ENCODE data around the gene FER1L5.

The FER1L5 gene

DNA sequence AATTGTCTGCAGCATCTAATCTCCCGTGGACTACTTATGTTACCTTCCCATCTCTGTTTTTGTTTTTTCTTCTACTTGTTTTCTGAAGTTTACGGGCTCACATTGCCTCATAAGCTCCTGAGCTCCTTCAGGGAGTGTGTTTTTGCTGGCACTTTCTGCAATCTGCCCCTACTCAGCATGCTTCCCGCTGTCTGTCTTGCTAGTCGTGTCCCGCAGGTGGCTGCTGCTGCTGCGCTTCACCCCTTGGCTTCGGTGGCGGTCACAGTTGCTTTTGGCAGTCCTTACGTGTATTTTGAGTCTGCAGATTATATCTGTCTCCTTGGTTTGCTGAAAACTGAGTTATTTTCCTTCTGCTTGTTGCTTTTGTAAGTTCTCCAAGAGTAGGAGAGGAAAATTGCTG lies 37.3 kb downstream of the FER1L5 start:
- DNase-seq, result no peak

DNA sequence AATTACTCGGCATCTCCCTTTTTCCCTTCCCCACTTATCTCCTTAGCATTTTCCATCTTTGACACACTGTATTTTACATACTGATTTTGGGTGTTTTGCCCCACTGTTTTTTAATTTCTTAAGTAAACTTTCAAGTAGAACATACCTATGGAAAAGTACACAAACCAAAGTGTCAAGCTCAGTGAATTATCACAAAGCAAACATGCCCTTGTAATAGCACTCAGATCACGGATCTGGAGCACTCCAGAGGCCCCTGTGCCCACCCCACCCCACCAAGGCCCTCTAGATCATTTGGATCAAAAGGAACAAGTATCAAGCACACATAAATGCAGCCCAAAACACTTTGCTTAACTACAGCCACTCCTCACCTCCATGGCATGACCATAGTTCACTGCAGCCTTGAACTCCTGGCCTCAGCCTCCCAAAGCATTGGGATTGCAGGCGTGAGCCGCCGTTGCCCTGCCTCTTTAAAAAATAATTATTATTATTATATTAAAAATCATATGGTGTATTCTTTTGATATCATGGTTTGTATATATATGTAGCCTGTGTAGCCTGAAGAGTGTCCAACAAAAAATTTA lies 38.1 kb downstream of the FER1L5 start:
- no peak for DNase-seq

DNA sequence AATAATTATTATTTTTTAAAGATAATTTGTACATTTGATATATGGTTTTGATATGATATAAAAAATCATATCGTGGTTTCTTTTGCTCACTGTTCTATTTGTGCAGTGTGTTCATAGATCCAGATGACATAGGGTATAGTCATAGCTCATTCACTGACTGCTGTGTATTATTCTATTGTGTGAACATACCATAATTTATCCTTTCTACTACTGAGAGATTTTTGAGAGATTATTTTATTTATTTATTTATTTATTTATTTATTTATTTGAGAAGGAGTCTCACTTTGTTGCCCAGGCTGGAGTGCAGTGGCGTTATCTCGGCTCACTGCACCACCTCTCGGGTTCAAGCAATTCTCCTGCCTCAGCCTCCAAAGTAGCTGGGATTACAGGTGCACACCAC lies 39.0 kb downstream of the FER1L5 start:
- DNase-seq, result no peak

DNA sequence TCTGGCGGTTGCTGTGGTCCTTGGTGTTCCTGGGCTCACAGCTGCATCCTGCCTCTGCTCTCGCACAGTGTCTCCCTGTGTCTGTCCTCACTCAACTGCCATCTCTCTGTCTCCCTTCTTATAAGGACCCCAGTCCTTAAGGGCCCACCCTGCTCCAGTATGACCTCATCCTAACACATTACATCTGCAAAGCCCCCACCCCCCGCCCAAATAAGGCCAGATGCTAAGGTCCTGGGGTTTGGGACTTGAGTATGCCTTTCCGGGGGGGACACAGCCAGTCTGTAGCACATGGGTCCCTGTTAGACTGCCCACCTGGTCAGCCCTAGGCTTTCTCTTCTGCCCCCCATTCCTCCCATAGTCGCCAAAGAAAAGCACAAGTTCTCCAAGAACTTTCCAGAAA lies 40.7 kb downstream of the FER1L5 start:
- no peak for DNase-seq

DNA sequence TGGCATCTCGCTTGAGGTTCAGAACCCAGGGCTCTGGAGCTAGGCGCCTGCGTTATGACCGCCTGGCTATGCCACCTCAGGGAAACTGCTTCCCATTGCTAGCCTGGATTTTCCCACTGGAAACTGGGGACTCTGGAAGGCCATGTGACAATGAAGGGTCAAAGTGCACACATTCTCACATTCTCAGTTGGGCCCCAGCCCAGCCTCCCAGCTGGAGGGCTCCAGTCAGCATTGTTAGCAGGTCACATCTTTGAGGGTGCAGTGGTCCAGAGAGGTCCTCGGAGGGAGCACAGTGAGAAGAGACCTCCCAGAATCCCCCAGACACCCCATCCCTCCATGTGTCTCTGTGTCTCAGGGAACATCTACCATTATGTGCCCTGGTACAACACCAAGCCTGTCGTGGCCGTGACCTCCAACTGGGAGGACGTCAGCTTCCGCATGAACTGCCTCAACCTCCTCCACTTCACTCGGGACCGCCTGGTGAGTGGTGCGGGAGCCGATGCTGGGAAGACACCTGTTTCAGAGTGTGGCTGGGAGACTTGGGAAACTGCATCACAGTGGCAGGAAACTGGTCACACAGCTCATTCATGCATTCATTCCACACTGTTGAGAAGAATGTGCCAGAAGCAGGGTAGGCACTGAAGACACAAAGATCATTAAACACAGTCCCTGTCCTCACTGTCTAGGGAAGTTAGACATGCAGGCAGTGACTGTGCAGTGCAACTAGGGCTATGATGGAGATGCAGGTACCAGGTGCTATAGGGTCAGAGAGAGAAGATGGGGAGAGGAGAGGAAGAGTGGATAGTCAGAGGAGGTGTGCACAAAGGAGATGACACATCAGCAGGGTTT lies 41.6 kb downstream of the FER1L5 start:
- no peak for DNase-seq

DNA sequence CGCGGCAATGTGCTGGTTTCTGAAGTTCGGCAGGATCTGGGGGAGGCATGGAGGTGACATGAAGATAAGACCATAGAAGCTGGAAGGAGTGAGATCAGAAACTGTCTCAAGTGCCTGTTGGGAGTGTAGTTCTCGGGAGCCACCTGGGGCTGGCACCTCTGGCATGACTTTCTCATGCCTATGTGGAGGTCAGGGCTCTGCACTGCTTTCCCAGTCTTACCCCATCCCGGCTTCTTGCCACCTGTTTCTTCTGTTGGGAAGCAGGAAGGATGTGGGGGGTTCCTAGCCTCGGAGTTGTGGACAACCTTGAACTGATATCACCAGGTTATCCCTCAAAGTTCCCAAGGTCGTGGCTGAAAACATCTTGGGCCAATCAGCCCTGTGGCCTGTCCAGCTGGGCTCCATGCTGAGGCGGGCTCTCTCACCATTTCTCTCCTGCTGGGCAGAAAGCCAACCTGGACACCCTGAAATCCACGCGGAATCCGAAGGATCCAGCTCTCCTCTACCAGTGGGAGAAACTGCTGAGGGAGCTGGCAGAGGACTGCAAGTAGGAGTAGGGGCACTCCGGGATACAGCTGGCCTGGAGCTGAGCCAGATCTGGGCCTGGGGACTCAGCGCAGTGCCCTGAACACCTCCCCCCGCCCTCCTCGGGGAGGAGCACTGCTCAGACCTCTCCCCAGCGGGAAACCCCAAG lies 42.5 kb downstream of the FER1L5 start:
- DNase-seq, result no peak

DNA sequence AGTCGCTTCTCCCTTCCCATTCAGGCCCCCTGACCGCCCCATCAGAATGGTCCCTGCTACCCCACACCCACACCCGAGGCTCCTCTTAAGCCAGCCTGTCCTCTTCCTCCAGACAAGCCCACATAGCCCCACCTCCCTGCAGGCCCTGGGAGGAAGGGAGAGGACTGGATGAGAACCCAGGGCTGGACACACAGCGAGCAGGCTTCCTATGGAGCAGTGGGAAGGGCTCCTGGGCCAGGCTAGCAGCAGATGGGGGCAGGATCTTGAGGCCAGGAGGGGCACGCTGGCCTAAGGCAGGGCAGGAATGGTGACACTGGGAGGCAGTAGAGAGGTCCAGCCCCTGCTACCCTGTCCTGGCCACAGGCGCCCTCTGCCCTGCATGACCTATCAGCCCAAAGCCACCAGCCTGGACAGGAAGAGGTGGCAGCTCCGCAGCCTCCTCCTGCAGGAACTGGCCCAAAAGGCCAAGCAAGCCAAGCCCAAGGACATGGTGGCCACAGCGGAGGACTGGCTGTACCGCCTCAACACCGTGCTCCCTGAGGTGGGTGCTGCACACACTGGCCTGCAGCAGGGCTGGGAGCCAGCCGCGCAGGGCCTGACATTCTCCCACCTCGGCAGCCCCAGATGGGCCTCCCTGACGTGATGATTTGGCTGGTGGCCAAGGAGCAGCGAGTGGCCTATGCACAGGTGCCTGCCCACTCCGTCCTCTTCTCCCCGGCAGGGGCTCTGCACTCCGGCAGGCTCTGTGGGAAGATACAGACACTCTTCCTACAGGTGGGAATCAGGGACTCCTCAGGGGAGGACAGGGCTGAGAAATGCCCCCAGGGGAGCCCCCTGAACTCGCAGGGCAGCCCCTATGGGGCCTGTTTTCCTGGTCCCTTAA lies 43.3 kb downstream of the FER1L5 start:
- no peak for DNase-seq

DNA sequence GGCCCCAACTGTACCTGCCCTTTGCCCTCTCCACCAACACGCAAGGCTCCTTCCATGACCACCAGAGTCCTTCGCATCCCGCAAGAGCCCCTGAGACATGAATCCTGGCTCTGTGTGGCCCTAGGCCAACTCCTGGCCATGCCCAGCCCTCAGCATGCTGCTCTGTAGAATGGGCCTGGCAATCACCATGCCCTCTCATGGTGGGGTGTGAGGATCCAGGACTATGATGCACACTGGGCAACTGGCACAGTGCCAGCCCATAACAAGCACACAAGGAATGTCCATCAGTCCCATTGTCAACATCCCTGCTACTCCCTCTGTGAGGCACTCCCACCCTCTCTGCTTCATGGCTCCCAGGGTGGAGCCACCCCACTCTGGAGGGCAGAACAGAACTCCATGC lies 44.7 kb downstream of the FER1L5 start:
- peak in 1 of 58 donors; percentile 6 for DNase-seq

DNA sequence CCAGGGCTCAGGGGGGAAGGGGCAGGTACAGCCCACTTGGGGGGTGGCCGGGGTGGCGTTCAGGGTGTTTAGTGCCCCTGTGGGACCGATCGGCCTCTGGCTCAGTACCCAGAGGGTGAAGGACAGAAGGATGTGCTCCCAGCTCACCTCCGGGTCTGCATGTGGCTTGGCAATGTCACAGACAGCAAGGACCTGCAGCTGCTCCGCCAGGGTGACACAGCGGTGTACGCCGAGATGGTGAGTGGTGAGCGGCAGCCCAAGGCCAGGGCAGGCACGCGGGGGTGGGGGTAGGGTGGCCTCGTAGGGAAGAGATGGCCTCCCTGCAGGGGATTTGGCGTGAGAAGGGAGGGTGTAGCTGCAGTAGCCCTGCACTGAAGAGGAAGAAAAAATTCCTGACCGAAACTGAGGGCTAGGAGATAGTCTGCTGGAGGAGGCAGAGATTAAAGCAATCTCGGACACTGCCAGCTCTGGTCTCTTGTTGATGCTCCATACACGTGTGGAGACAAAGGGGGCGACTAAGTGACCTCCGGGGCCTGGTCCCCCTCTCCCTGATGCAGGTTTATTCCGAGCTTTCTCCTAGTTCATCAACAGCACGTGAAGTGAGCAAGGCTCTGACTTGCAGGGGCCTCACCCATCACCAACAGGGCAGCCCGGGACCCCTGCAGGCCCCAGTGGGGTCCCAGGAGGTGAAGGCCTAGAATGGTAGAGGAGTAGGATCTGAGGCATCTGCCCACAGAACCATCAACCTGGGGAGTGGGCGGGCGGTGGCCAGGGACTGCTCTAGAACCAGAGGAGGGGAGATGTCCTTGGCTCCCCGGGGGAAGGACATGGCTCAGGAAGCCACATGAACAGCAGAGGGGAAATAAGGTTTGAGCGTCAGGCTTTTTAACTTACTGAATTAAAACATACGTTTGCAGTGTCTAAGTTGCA lies 45.4 kb downstream of the FER1L5 start:
- DNase-seq, result no peak

DNA sequence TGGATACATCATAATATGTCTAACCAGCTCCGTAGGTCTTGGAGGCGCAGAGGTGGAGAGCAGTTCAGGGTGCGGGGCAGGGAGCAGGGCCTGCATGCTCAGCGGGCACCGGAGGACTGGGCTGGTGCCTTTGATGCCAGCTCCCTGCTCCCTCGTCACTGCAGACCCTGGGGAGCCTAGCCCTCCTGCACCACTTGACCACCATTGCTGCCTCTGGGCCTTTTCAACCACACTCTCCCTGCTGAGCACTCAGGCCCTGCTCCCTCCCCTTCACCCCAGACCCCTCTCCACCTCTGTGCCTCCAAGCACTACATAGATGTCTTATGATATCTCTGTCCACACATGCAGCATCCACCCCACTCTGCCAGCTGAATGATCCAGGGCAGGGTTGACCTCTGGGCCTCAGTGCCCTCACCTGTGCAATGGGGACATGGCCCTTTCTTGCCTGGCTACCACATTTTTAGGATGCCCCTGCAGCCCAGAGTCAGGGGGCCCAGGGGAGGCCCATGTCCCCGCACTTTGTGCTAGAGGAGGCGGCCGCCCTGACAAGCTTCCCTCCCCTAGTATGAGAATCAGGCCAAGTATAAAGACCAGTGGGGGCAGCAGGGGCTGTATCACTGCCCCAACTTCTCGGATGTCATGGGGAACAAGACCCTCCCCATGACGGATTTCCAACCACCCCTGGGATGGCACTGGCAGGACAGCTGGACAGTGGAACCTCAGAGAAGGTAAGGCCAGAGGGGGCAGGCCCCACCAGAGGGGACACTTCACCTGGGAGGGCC lies 46.3 kb downstream of the FER1L5 start:
- DNase-seq, result no peak

DNA sequence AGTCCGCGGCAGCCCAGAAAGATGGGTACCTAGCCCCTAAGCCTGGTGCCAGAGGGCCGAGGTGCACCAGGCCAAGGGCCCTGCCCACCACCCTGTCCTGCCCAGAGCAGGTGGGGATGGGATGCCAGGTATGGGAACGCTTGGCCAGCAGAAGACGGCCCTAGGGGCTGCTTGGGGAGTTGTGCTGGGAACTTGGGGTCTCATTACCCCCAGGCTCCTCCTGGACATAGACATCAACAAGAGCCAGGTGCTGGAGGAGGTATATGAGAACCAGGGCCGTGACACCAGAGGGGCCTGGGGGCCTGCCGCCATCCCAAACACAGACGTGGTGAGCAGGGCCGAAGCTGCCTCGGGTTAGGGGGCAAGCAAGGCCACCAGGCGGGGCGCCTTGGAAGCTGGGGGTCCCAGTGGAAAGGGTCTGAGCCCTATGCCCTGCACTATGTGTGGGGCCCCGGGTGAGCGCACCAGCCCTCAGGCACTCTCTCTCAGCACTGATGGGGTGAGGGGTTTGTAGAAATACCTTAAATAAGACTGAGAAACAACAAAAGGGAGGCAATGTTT lies 46.9 kb downstream of the FER1L5 start:
- no peak for DNase-seq

DNA sequence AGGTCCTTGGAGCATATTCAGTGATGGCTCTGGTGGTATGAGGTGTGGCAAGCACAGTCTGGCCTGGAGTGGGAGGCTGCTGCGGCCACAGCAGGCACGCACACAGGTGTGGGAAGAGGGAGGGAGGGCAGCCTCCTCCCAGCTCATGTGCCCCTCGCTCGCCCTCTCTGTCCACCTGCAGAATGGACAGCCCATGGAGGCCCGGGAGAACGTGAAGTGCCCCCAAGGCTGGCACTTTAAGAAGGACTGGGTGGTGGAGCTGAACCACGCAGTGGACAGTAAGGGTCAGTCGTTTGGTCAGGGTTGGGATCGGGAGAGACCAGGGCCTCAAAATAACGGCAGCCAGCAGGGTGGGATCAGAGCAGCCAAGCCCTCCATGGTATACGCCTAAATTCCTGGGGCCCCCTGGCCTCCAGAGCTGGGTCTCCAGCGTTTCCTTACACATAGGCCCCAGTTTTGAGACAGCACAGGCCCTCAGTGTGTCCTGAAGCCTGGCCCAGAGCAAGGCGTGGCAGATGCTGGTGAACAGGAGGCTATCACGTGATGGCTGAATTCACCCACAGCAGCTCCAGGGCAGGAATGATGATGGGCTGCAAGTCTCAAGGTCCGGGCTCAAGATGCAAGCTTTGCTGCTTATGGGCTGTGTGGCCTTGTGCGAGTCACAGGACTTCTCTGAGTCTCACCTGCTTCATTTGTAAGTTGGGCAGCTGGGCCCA lies 47.9 kb downstream of the FER1L5 start:
- no peak for DNase-seq

DNA sequence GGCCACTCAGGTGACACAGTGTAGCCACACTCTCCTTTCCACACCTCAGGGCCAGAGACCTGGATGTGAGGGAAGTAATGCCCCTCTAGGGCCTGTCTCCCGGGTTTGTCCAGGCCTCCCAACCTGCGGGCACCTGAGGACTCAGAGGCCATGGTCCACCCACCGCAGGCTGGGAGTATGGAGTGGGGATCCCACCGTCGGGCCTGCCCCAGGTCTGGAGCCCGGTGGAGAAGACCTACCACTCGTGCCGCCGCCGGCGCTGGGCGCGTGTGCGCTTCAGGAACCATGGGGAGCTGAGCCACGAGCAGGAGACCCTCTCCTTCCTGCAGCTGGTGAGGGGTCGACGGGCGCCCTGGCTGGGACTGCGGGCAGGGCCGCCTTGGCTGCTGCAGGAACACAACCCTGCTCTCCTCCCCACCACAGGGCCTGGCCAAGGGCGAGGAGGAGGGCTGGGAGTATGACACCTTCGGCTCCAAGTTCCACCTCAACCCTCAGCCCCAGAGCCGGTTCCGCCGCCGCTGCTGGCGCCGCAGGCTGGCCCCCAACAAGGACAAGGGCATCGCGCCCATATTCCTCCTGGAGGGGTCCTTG lies 48.6 kb downstream of the FER1L5 start:
- no peak for DNase-seq

DNA sequence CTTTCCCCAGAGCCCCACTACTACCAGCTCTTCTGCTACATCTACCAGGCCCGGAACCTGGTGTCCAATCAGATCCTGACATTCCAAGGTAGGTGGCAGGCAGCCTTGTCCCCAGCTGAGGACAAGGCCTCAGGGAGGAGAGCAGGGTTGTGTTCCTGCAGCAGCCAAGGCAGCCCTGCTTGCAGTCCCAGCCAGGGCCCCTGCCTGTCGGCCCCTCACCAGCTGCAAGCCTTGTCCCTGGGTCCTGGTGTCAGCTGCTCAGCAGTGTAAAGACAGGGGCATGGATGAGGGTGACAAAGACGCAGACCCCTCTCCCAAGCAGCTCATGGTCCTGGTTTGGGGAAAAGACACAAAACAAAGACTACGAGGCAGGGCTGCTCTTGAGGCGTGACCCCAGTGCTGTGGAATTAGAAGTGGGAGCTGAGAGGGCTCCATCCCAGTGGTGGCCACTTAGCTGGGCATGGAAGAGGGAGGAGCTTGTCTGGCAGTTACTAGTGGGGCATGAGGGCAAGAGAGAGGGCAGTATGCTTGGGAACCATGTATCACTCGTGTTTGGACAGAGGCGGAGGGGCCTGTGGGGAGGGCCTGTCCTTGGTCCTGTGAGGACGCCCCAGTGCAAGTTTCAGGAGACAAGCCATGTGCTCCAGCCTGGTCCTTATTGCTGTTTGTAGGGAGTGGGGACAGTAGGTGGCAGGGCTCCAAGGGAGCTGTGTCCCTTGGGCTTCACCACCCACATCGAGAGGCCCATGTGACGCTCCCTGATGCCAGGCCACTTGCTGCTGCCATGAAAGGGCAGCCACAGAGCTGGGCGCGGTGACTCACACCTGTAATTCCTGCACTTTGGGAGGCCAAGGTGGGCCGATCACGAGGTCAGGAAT lies 49.8 kb downstream of the FER1L5 start:
- no peak for DNase-seq

DNA sequence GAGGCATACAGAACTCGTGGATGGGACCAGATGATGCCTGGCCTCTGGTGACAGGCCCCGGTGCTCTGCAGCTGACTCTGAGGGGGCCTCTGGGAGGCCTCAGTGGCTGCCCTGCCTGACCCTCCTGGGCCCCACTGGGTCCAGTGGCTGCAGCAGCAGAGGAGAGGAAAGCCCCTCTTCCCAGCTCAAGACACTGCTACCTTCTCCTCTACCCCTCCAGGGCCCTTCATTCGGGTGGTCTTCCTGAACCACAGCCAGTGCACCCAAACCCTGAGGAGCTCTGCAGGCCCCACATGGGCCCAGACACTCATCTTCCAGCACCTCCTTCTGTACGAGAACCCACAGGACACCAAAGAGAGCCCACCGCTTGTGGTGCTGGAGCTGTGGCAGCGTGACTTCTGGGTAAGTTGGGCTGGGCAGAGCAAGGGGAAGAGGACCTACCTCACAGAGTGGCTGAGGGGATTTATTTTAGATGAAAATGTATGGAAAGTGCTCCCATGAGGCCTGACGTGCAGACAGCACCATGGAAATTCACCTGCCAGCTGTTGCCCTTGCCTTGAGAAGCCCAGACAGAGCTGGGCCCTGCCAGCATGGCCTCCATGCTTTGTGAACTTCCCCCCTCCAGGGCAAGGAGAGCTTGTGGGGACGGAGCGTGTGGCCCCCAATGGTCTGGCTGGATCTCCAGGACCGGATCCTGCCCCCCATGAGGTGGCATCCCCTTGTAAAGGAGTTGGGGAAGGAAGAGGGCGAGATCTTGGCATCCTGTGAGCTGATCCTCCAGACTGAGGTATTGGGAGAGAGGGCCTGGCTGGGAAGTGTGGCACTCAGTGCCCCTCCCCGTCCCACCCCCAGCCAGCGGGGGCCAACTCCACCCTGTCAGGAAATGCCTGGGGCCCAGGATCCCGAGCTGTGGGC lies 51.0 kb downstream of the FER1L5 start:
- DNase-seq, result no peak

DNA sequence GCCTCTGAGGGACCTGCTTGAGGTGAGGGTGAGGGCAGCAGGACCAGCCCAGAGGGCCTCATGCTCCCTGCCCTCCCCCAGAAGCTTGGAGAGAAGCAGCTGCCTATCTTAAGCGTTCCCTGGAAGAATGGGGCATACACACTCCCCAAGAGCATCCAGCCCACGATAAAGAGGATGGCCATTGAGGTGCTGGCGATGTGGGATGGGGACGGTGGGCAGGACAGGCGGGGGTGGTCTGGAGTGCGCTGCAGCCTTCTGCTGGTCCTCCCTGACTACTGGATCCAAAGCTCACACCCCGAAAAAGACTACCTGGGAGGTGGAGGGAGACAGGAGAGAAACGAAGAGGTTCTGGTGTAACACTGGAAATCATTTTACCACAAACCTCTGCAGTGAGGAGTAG lies 51.7 kb downstream of the FER1L5 start:
- DNase-seq, result no peak

All from anterior cingulate cortex (tissue), 58 donors.